SK-N-SH (cell line): ENCODE data around the gene COX14. TPM values are rescaled to one million over a fixed set of nuclear protein-coding genes. Genes with fewer than 3 reads are reported as not detected.

Experiments used
- CTCF ChIA-PET: fragments of 300-600, 350-600 bp; formaldehyde crosslinking; extraction: SDS; loops from one replicate; lab custom pipeline; 2021; lab: Yijun Ruan, JAX
- POLR2A ChIA-PET: fragments of 350-600 bp; sonication (Branson Sonifier 250); formaldehyde crosslinking; extraction: SDS; loops from one replicate; lab custom pipeline; 2020; ENCODE audit warnings: antibody characterized with exemption, inconsistent platforms; lab: Yijun Ruan, JAX
- DNase-seq: peaks from one replicate; pipeline ENCODE4 v3.0.0; 2012
- H2AFZ ChIP-seq: fragments of 200-600 bp; sonication (generic); 2 replicates; pipeline ENCODE4 v1.8.1; 2016; ENCODE audit warnings: antibody characterized with exemption, mild to moderate bottlenecking, low read depth
- H3F3A ChIP-seq: fragments of 200-600 bp; sonication (generic); replicated peaks from 2 replicates; pipeline ENCODE3; 2016; ENCODE audit warnings: antibody characterized with exemption, mild to moderate bottlenecking; ENCODE audit not compliant: insufficient read depth
- H3K27ac ChIP-seq, 2 experiments: fragments of 200-500 bp in 1 of 2; fragments of 200-600 bp in 1 of 2; sonication (Bioruptor generic) in 1 of 2; sonication (generic), shearing (Covaris generic) in 1 of 2; 2 replicates each; pipeline versions ENCODE4 v1.5.1 to v1.6.1; 2014 to 2016; ENCODE audit warnings: low read depth in 2 of 2, inconsistent platforms in 1 of 2, low read length in 1 of 2, mild to moderate bottlenecking in 1 of 2, mixed read lengths in 1 of 2
- H3K27me3 ChIP-seq: fragments of 200-600 bp; sonication (generic), shearing (Covaris generic); 2 replicates; pipeline ENCODE4 v1.6.1; 2016; ENCODE audit warnings: mixed run types; ENCODE audit not compliant: insufficient read depth
- H3K36me3 ChIP-seq, 2 experiments: fragments of 200-500 bp in 1 of 2; fragments of 200-600 bp in 1 of 2; sonication (Bioruptor generic) in 1 of 2; sonication (generic) in 1 of 2; replicated peaks in 1 of 2; 2 replicates each; pipeline versions ENCODE3 to v1.5.1; 2014 to 2016; ENCODE audit warnings: low read length in 1 of 2, mild to moderate bottlenecking in 1 of 2; ENCODE audit not compliant: insufficient read depth in 2 of 2, control insufficient read depth in 1 of 2
- H3K4me1 ChIP-seq, 2 experiments: fragments of 200-500 bp in 1 of 2; fragments of 200-600 bp in 1 of 2; sonication (Bioruptor generic) in 1 of 2; sonication (generic), shearing (Covaris generic) in 1 of 2; 2 replicates each; pipeline versions ENCODE4 v1.5.1 to v1.6.1; 2014 to 2016; ENCODE audit warnings: low read depth in 1 of 2, low read length in 1 of 2, mixed run types in 1 of 2; ENCODE audit not compliant: insufficient read depth in 2 of 2, control insufficient read depth in 1 of 2
- H3K4me2 ChIP-seq: fragments of 200-600 bp; sonication (generic), shearing (Covaris generic); 2 replicates; pipeline ENCODE4 v1.6.1; 2017; ENCODE audit warnings: mixed run types
- H3K4me3 ChIP-seq, 2 experiments: fragments of 200-500 bp in 1 of 2; fragments of 200-600 bp in 1 of 2; sonication (Bioruptor generic) in 1 of 2; sonication (generic), shearing (Covaris generic) in 1 of 2; 2 replicates each; pipeline versions ENCODE4 v1.5.1 to v1.8.1; 2014 to 2016; ENCODE audit warnings: low read depth in 2 of 2, inconsistent platforms in 1 of 2, low read length in 1 of 2, mild to moderate bottlenecking in 1 of 2, mixed read lengths in 1 of 2, moderate library complexity in 1 of 2
- H3K79me2 ChIP-seq: fragments of 200-600 bp; sonication (generic); 2 replicates; pipeline ENCODE4 v1.8.1; 2017; ENCODE audit warnings: mild to moderate bottlenecking; ENCODE audit not compliant: insufficient read depth
- H3K9ac ChIP-seq: fragments of 200-600 bp; sonication (generic); 2 replicates; pipeline ENCODE4 v1.6.1; 2017; ENCODE audit warnings: mixed run types
- H3K9me2 ChIP-seq: fragments of 200-600 bp; sonication (generic); 2 replicates; pipeline ENCODE4 v1.6.1; 2017; ENCODE audit warnings: mixed run types
- H3K9me3 ChIP-seq: fragments of 200-600 bp; sonication (generic); 2 replicates; pipeline ENCODE4 v1.6.1; 2017; ENCODE audit warnings: mixed run types, mild to moderate bottlenecking, moderate library complexity
- H4K20me1 ChIP-seq: fragments of 200-600 bp; sonication (generic); 2 replicates; pipeline ENCODE4 v1.6.1; 2017; ENCODE audit warnings: mild to moderate bottlenecking, mixed run types; ENCODE audit not compliant: insufficient read depth
- CHD2 ChIP-seq: fragments of 150-350 bp; IDR thresholded peaks from 2 replicates; pipeline ENCODE4 v1.6.1; 2018; ENCODE audit warnings: low read length; ENCODE audit not compliant: partially characterized antibody
- CTCF ChIP-seq: fragments of 200-600 bp; sonication (generic); IDR thresholded peaks from 2 replicates; pipeline ENCODE4 v1.6.1; 2017; ENCODE audit warnings: antibody characterized with exemption, mild to moderate bottlenecking, moderate library complexity
- ELF1 ChIP-seq: IDR thresholded peaks from 2 replicates; pipeline ENCODE4 v1.4.0; 2012
- FOSL2 ChIP-seq: IDR thresholded peaks from 2 replicates; pipeline ENCODE4 v1.4.0; 2012; ENCODE audit warnings: low read depth, mild to moderate bottlenecking, moderate library complexity, borderline replicate concordance
- FOXM1 ChIP-seq: IDR thresholded peaks from 2 replicates; pipeline ENCODE4 v1.4.0; 2012; ENCODE audit warnings: low read depth, mild to moderate bottlenecking
- MXI1 ChIP-seq: IDR thresholded peaks from 2 replicates; pipeline ENCODE4 v1.6.1; 2012; ENCODE audit warnings: mild to moderate bottlenecking, low read depth, low read length, improper control_type of control experiment
- NRF1 ChIP-seq: IDR thresholded peaks from 2 replicates; pipeline ENCODE4 v1.6.1; 2012; ENCODE audit warnings: low read depth, mild to moderate bottlenecking, low read length
- RAD21 ChIP-seq: IDR thresholded peaks from 2 replicates; pipeline ENCODE4 v1.6.1; 2012; ENCODE audit warnings: mild to moderate bottlenecking, low read length
- RCOR1 ChIP-seq: fragments of 150-350 bp; IDR thresholded peaks from 2 replicates; pipeline ENCODE4 v1.6.1; 2017; ENCODE audit warnings: antibody characterized with exemption, low read length
- RFX5 ChIP-seq: IDR thresholded peaks from 2 replicates; pipeline ENCODE4 v1.6.1; 2012; ENCODE audit warnings: mild to moderate bottlenecking, improper control_type of control experiment, low read length
- TAF1 ChIP-seq: IDR thresholded peaks from 2 replicates; pipeline ENCODE4 v1.6.1; 2012; ENCODE audit warnings: low read depth, mild to moderate bottlenecking, low read length, moderate library complexity, borderline replicate concordance
- TEAD4 ChIP-seq: IDR thresholded peaks from 2 replicates; pipeline ENCODE4 v1.4.0; 2012; ENCODE audit warnings: mild to moderate bottlenecking, borderline replicate concordance; ENCODE audit not compliant: insufficient read depth
- USF1 ChIP-seq: IDR thresholded peaks from 2 replicates; pipeline ENCODE4 v1.4.0; 2012; ENCODE audit warnings: low read depth, borderline replicate concordance
- WGBS: methylation state at CpG from one replicate; pipeline ENCODE4 v1.1.6; 2017; ENCODE audit warnings: low lambda C conversion rate; 5-methylcytosine and 5-hydroxymethylcytosine counted together
- polyA plus RNA-seq, 3 experiments: library from polyadenylated mRNA; depleted of rRNA; stranded (reverse); fragments of >200 nt; gene quantifications; 2 replicates each; pipeline ENCODE4 v1.2.3, GENCODE V29; 2012
- TF ChIP-seq, protein P1 (sequence below): fragments of 150-350 bp; IDR thresholded peaks from 2 replicates; pipeline ENCODE4 v1.6.1; 2017; ENCODE audit warnings: antibody characterized with exemption, low read length, low read depth, borderline replicate concordance
- TF ChIP-seq, protein P2 (sequence below): IDR thresholded peaks from 2 replicates; pipeline ENCODE4 v1.4.0; 2012; ENCODE audit warnings: low read depth, borderline replicate concordance
- TF ChIP-seq, protein P3 (sequence below): IDR thresholded peaks from 2 replicates; pipeline ENCODE4 v1.6.1; 2012; ENCODE audit warnings: mild to moderate bottlenecking, low read depth, low read length, moderate library complexity

Gene COX14
- polyA plus RNA-seq, 1 of the 3 experiments (the other 2 are of a cell fraction), result 204 TPM

- TF ChIP-seq RFX5 (peak; percentile 100), NRF1 (peak; percentile 85)
- TF ChIP-seq, protein P1, sequence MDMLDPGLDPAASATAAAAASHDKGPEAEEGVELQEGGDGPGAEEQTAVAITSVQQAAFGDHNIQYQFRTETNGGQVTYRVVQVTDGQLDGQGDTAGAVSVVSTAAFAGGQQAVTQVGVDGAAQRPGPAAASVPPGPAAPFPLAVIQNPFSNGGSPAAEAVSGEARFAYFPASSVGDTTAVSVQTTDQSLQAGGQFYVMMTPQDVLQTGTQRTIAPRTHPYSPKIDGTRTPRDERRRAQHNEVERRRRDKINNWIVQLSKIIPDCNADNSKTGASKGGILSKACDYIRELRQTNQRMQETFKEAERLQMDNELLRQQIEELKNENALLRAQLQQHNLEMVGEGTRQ, result peak; percentile 81
- TF ChIP-seq, protein P2, sequence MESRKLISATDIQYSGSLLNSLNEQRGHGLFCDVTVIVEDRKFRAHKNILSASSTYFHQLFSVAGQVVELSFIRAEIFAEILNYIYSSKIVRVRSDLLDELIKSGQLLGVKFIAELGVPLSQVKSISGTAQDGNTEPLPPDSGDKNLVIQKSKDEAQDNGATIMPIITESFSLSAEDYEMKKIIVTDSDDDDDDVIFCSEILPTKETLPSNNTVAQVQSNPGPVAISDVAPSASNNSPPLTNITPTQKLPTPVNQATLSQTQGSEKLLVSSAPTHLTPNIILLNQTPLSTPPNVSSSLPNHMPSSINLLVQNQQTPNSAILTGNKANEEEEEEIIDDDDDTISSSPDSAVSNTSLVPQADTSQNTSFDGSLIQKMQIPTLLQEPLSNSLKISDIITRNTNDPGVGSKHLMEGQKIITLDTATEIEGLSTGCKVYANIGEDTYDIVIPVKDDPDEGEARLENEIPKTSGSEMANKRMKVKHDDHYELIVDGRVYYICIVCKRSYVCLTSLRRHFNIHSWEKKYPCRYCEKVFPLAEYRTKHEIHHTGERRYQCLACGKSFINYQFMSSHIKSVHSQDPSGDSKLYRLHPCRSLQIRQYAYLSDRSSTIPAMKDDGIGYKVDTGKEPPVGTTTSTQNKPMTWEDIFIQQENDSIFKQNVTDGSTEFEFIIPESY, result no peak
Measured at GRCh38 chr12:50111693-50112455, at the start of gene COX14 (continued).

DNA sequence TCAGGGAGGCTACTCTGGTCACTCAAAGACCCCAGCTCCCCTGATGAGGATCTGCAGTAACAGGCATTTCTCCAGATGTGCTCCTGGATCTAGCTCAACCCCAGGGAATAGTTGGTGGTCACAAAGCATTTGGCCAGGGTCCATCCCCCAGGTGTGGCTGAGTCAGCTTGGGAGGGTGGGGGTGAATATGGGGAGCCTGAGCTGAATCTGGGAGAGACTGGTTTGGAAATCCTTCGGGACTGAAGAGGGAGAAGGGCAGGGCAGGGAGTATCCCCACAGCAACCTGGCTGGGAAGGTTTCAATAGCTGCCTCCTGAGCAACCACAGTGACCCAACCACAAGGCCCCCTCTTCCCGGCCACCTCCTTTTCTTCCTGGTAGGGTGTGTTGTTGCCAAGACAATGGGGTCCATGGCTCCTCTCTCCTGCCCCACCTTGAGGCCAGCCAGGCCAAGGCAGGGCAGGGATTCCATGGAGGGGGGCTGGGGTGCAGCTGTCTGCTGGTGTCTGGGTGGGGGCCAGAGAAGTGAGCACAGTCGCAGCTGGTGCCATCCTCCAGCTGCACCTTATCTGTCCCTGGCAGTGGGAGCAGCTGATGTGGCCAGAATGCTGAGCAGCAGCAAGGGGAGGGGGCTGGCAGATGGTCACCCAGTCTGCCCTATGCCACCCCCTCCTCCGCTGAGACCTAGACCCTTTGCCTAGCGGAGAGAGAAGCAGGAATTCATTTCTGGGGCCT lies 49.1 kb upstream of the COX14 start:
- H2AFZ ChIP-seq, result no peak overlapping the region
- H3K4me3 ChIP-seq, result no peak overlapping the region
- ChIA-PET POLR2A (interaction anchor here (1.3 kb wide), 1 partner anchor 79 kb away, joined by 3 read pairs; no protein-coding TSS in a partner anchor), CTCF (interaction anchor here (1.0 to 37.6 kb wide), 8 partner anchors 7 to 194 kb away, joined by 3 to 1401 read pairs (median 7); partner anchors contain the start of genes AQP5 and AQP6)
- DNase-seq, result no peak
- peaks cover 9 to 25% of the 10 kb centered on the region in 2 experiments; a peak in 2 of 4 replicates for H3K4me1 ChIP-seq
- 82% methylated on average over 5 of the region's 5 CpGs for WGBS
- no peaks in the 10 kb centered on the region for H4K20me1 ChIP-seq
- H3K27ac ChIP-seq, result no peak overlapping the region
- H3K9me3 ChIP-seq, result no peaks in the 10 kb centered on the region
- H3K4me2 ChIP-seq, result no peak overlapping the region
- H3K79me2 ChIP-seq, result no peaks in the 10 kb centered on the region
- no peaks in the 10 kb centered on the region for H3K27me3 ChIP-seq
- no peak overlapping the region for H3K9ac ChIP-seq
- H3F3A ChIP-seq, result no peaks in the 10 kb centered on the region
- no peaks in the 10 kb centered on the region for H3K9me2 ChIP-seq
- peaks cover 0 to 10% of the 10 kb centered on the region in 2 experiments for H3K36me3 ChIP-seq
- TF ChIP-seq CHD2, result no peak
- no peak for TF ChIP-seq CTCF
- TF ChIP-seq TAF1, result no peak
- TF ChIP-seq, protein P3, sequence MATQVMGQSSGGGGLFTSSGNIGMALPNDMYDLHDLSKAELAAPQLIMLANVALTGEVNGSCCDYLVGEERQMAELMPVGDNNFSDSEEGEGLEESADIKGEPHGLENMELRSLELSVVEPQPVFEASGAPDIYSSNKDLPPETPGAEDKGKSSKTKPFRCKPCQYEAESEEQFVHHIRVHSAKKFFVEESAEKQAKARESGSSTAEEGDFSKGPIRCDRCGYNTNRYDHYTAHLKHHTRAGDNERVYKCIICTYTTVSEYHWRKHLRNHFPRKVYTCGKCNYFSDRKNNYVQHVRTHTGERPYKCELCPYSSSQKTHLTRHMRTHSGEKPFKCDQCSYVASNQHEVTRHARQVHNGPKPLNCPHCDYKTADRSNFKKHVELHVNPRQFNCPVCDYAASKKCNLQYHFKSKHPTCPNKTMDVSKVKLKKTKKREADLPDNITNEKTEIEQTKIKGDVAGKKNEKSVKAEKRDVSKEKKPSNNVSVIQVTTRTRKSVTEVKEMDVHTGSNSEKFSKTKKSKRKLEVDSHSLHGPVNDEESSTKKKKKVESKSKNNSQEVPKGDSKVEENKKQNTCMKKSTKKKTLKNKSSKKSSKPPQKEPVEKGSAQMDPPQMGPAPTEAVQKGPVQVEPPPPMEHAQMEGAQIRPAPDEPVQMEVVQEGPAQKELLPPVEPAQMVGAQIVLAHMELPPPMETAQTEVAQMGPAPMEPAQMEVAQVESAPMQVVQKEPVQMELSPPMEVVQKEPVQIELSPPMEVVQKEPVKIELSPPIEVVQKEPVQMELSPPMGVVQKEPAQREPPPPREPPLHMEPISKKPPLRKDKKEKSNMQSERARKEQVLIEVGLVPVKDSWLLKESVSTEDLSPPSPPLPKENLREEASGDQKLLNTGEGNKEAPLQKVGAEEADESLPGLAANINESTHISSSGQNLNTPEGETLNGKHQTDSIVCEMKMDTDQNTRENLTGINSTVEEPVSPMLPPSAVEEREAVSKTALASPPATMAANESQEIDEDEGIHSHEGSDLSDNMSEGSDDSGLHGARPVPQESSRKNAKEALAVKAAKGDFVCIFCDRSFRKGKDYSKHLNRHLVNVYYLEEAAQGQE, result no peak
- TF ChIP-seq RAD21, result no peak
- TF ChIP-seq USF1, result no peak
- TF ChIP-seq, protein P2, result no peak
- TF ChIP-seq FOXM1, result no peak
- no peak for TF ChIP-seq FOSL2
- no peak for TF ChIP-seq RCOR1
- no peak for TF ChIP-seq MXI1
- TF ChIP-seq ELF1, result no peak
- no peak for TF ChIP-seq TEAD4
